Adipocyte (in vitro differentiated cells): ENCODE data around the gene ZNF532.

ENCODE experiments used
- DNase-seq: peaks from one replicate; pipeline ENCODE4 v3.0.0-alpha.2; 2015; ENCODE audit warnings: low read depth
- H3K27me3 ChIP-seq: replicated peaks from 2 replicates; pipeline ENCODE4 v1.7.0; 2013; ENCODE audit warnings: mild to moderate bottlenecking, low read length, moderate library complexity; ENCODE audit not compliant: control insufficient read depth, insufficient read depth
- H3K36me3 ChIP-seq: 2 replicates; pipeline ENCODE4 v1.7.0; 2013; ENCODE audit warnings: low read length, mild to moderate bottlenecking, moderate library complexity; ENCODE audit not compliant: control insufficient read depth, insufficient read depth, severe bottlenecking
- H3K4me1 ChIP-seq: 2 replicates; pipeline ENCODE4 v1.7.0; 2013; ENCODE audit warnings: mild to moderate bottlenecking, low read length, moderate library complexity; ENCODE audit not compliant: control insufficient read depth, insufficient read depth
- H3K4me3 ChIP-seq: 2 replicates; pipeline ENCODE4 v1.7.0; 2013; ENCODE audit warnings: mild to moderate bottlenecking, low read length, moderate library complexity
- H3K9ac ChIP-seq: 2 replicates; pipeline ENCODE4 v1.7.0; 2013; ENCODE audit warnings: mild to moderate bottlenecking, low read length, moderate library complexity
- H3K9me3 ChIP-seq: 2 replicates; pipeline ENCODE4 v1.7.0; 2013; ENCODE audit warnings: mild to moderate bottlenecking, low read length, moderate library complexity; ENCODE audit not compliant: control insufficient read depth

The ZNF532 gene

GRCh38 chr18:58998401-58999203 lies 133.9 kb downstream of the ZNF532 start:
- Histone ChIP-seq H3K4me3 (peak overlapping the region; percentile 58), H3K9me3 (no peaks in the 10 kb centered on the region), H3K9ac (peak overlapping the region; percentile 77), H3K36me3 (no peaks in the 10 kb centered on the region), H3K27me3 (no peaks in the 10 kb centered on the region), H3K4me1 (peaks cover 32% of the 10 kb centered on the region)
- peak; percentile 68 for DNase-seq

GRCh38 chr18:59001166-59001565 lies 136.5 kb downstream of the ZNF532 start:
- Histone ChIP-seq H3K4me3 (no peak overlapping the region), H3K4me1 (peaks cover 36% of the 10 kb centered on the region), H3K36me3 (no peaks in the 10 kb centered on the region), H3K9ac (no peak overlapping the region), H3K9me3 (no peaks in the 10 kb centered on the region), H3K27me3 (no peaks in the 10 kb centered on the region)
- no peak for DNase-seq

- Histone ChIP-seq H3K4me1 (peaks cover 37% of the 10 kb centered on the region), H3K9me3 (peaks cover 4% of the 10 kb centered on the region), H3K9ac (no peak overlapping the region), H3K4me3 (no peak overlapping the region), H3K36me3 (no peaks in the 10 kb centered on the region), H3K27me3 (no peaks in the 10 kb centered on the region)
- no peak for DNase-seq
Observed at GRCh38 chr18:59001721-59002120, 137.0 kb downstream of the ZNF532 start.

- H3K4me3 ChIP-seq = no peak overlapping the region
- peaks cover 30% of the 10 kb centered on the region for H3K4me1 ChIP-seq
- H3K9me3 ChIP-seq = peaks cover 4% of the 10 kb centered on the region
- no peaks in the 10 kb centered on the region for H3K27me3 ChIP-seq
- H3K9ac ChIP-seq = no peak overlapping the region
- H3K36me3 ChIP-seq = no peaks in the 10 kb centered on the region
- DNase-seq = no peak
Observed at GRCh38 chr18:59002974-59003594, 138.4 kb downstream of the ZNF532 start.

- Histone ChIP-seq H3K9ac (peak overlapping the region; percentile 36), H3K9me3 (peaks cover 4% of the 10 kb centered on the region), H3K36me3 (no peaks in the 10 kb centered on the region), H3K4me3 (no peak overlapping the region), H3K27me3 (no peaks in the 10 kb centered on the region), H3K4me1 (peaks cover 22% of the 10 kb centered on the region)
- DNase-seq = peak; percentile 88
Observed at GRCh38 chr18:59005262-59005661, 140.6 kb downstream of the ZNF532 start.

GRCh38 chr18:59006461-59007067 lies 141.9 kb downstream of the ZNF532 start:
- H3K4me1 ChIP-seq = peaks cover 22% of the 10 kb centered on the region
- no peaks in the 10 kb centered on the region for H3K36me3 ChIP-seq
- H3K27me3 ChIP-seq = no peaks in the 10 kb centered on the region
- no peak overlapping the region for H3K9ac ChIP-seq
- H3K9me3 ChIP-seq = peaks cover 4% of the 10 kb centered on the region
- no peak overlapping the region for H3K4me3 ChIP-seq
- no peak for DNase-seq

- Histone ChIP-seq H3K4me3 (no peak overlapping the region), H3K4me1 (peaks cover 22% of the 10 kb centered on the region), H3K9me3 (peaks cover 4% of the 10 kb centered on the region), H3K36me3 (no peaks in the 10 kb centered on the region), H3K9ac (no peak overlapping the region), H3K27me3 (no peaks in the 10 kb centered on the region)
- DNase-seq = peak; percentile 66
Observed at GRCh38 chr18:59008302-59008974, 143.8 kb downstream of the ZNF532 start.

- Histone ChIP-seq H3K27me3 (no peaks in the 10 kb centered on the region), H3K36me3 (no peaks in the 10 kb centered on the region), H3K4me1 (peaks cover 19% of the 10 kb centered on the region), H3K4me3 (no peak overlapping the region), H3K9ac (no peak overlapping the region), H3K9me3 (peaks cover 4% of the 10 kb centered on the region)
- no peak for DNase-seq
Observed at GRCh38 chr18:59009846-59010245, 145.2 kb downstream of the ZNF532 start.

- Histone ChIP-seq H3K9ac (no peak overlapping the region), H3K36me3 (no peaks in the 10 kb centered on the region), H3K4me1 (peaks cover 5% of the 10 kb centered on the region), H3K4me3 (no peak overlapping the region), H3K9me3 (peaks cover 4% of the 10 kb centered on the region), H3K27me3 (no peaks in the 10 kb centered on the region)
- DNase-seq = no peak
Observed at GRCh38 chr18:59011289-59011688, 146.6 kb downstream of the ZNF532 start.

GRCh38 chr18:59011786-59012185 lies 147.1 kb downstream of the ZNF532 start:
- Histone ChIP-seq H3K4me1 (peaks cover 3% of the 10 kb centered on the region), H3K4me3 (no peak overlapping the region), H3K9ac (no peak overlapping the region), H3K36me3 (no peaks in the 10 kb centered on the region), H3K27me3 (no peaks in the 10 kb centered on the region), H3K9me3 (no peaks in the 10 kb centered on the region)
- no peak for DNase-seq
